Measurements from ENCODE around the gene SEMA3A.
"Not testable (repeated sequence)": the region's sequence is repeated elsewhere in the genome, so short reads cannot be mapped to it uniquely, and the experiment has no call there.

SEMA3A gene

DNA sequence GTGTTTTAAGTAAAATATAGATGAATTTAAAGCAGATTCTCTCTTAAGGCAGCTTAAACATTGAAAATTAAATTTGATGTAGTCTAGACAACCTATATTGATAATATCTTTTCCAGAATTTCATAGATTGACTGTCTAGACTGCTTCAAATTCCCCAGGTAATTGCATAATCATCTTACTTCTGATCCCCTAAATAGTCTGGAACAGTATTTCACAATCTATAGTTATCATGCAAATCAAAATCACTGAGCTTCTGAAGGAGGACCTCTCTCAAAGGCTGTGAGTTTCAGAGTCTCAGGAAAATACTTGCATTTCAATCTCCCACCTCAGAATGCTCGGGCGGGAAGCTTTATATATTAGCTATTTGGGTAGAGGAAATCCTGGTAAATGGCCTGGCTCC, 87.3 kb downstream of the SEMA3A start:
- no peak for DNase-seq

DNA sequence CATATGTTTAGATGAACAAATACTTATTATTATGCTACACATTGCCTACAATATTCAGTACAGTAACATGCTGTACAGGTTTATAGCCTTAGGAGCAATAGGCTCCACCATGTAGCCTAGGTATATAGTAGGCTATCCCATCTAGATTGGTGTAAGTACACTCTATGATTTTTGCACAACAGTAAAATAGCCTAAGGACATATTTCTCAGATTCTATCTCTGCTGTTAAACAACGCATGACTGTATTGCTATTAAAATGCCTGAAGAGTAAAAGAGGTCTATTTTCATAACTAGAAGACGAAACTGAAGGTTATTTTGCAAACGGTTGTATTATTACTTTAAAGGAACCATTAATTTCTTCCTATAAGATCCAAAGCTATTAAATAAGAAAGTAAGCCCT, 88.3 kb downstream of the SEMA3A start:
- no peak for DNase-seq

DNA sequence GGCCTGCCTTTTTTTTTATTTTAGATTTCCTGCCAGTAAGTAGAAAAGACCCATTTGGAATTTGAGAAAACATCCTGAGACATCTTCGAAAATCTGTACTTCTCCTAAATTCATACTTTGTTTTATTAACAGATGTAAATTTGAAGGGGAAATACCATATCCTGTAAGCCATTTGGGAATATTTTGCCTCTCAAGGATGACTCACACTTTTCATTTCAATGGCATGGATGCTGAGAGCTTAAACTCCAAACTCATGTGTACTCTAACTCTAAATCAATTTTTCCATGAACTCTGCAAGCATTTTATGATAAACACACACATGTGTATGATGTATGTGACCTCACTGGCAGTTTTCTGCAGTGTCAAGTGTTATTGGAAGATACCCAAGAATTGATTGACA, 89.0 kb downstream of the SEMA3A start:
- DNase-seq: no peak

DNA sequence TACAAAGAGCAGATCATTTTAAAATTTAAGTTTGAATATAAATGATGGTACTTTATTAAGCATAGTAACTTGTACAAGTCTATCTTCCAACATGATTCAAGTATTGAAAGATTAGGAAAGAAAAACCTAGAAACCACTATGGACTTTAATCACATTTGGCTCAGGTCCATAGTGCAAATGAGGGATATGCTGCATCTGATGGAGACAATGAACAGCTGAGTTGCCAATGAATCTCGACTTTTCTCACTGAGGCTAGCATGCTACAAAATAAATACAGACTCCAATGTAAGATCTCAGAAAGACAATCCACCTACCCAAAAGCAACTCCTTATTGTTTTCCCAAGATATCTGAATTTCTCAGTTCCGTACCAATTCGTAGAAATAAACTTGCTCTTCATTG, 89.8 kb downstream of the SEMA3A start:
- no peak for DNase-seq

DNA sequence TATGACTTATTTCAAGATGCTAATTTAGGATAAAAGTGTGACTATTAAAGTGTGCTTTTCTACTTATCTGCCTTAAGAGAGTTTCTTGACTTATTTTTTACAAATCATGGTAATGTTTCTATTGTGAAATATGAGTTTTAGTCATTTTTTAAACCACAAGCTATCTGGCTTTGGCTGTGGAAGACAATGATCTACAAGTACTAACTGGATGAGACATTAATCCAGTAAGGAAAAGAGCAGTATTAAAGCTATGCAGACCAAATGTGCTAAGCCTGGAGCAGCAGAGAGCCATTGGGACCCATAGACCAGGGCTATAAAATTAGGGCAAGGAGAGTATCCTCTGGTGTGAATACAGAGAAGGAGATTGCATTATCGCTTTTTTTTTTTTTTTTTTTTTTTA, 92.4 kb downstream of the SEMA3A start:
- no peak for DNase-seq

DNA sequence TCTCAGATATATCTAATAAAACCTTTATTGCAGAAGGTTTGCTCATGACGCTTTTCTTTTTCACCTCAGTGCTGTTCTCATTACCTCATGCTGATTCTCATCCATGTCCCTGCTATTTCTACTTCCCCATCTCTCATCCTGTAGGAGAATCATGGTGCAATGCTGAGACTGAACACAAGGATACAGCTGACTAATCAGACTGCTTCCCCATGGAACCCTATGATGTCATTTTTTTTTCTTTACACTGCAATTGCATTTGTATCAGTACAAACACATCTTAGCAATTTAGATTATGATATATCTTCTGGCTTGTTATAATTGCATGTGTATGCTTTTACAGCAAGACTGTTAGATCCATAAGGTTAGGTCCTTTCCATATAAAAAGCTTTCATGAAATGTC, 93.7 kb downstream of the SEMA3A start:
- no peak for DNase-seq

DNA sequence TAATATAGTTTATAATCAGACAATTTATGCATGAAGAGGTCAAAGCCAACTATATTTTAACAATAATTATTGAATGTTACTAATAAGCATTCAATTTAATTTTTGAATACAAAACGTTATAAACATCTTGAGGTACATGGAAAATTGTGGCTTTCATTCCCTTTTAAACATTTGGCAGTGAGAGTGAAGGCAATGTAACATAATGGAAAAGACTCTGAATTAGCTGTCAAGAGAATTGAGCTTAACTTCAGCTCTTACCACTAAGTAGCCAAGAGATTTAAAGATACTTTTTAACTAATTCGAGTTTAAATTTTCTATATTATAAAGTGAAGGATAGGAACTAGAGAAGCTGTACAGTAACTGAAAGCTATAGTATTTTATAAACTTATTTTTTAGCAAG, 98.6 kb downstream of the SEMA3A start:
- no peak for DNase-seq

DNA sequence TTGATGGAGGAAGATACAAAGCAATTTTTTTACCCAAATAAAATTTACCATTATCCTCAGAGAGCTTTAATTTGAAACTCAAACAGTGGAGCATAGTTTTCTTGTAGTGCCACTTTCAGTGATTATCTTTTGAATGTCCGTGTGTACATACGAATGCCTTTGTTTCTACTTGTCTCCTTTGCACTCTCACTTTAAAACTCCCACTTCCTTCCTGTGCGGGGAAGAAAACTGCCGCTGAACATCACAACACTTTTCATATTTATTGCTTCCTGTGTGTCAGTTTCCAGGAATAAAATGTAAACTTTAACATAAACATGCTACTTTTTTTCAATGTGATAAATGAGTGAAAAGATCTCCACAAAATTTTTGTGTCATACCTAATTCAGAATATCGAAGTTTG, 102.4 kb downstream of the SEMA3A start:
- DNase-seq: no peak

DNA sequence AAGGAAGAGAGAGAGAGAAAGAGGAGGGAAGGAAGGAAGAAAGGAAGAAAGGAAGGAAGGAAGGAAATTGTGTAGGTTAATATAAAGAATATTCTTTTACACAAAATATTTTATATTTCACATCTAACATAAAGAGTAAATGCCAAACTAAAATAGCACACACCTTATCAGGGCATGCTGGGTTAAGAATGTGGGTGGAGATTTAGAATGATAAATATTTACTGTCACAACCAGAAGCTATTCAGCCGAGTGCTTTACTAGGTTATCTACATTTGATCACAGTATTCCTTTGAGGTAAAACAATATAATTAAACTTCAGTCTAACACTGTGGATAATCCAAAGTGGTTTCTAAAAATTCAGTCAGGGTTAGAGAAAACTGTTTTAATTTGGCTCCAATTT, 103.3 kb downstream of the SEMA3A start:
- no peak for DNase-seq

DNA sequence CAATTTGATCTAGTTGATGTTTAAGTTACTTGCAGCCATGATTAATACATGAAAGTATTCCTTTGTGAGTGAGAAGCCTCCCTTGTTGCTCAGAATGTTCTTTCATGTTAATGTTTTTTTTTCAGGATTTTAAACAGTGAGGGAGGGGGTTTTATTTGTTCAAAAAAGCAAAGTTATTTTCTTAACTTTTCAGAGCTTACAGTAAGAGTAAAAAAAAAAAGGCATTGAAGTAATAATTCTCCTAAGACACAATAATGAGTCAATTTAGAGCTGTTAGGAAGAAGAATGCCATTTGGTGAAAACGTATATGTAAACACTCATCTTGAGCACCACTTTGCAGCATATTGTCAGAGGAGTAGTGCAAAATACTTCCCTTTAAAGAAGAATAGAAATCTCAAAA, 105.8 kb downstream of the SEMA3A start:
- no peak for DNase-seq

DNA sequence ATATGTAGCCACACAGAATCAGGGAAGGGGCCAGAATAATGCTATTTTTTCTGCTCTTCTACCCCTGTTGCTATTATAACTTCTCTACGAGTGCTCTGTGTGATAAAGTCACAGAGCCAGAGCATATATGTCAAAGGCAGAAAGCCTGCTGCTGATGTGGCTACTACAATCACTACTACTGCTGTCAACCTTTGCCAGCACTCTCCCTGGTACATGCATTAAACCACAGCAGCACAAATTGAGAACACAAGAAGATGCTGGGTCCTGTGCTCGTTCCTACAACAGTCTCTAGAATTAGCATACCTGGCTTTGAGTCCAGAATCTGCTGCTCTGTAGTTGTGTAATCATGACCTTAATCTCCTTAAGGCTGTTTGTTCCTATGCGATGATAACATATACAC, 108.6 kb downstream of the SEMA3A start:
- no peak for DNase-seq

DNA sequence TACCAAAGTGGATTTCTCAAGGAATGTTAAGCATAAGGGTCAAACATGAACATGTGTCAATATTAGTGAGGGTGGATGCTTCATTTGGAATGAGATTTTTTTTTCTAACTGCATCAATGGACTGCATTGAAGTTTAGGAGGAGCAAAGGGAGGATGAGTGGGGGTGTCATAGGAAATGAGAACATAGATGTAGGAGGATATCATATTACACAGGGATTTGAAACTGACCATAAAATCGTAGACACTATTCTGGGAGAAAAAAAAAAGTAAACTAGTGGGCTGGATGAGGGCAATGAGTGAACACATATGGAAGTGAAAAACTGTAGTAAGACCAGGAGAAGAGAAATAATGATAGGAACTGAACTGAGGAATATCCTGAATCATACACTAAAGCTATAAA, 109.4 kb downstream of the SEMA3A start:
- no peak for DNase-seq

DNA sequence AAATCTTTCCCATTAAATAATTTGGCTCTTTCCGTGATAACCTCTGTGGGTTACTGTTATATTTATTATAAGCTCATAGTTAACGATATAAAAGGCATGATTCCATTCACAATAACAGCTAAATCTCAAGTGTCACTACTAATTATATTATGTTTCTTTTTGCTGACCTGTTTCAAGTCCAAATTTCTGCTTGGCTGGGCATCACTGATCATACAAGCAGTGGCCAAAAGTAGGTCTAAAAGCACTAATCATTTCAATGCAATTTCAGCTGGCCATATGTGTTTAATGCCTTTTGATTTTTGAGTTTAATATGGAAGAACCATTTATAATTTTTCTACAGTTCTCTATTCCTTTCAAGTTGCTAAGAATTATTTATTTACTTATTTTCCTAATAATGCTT, 110.7 kb downstream of the SEMA3A start:
- DNase-seq: no peak

DNA sequence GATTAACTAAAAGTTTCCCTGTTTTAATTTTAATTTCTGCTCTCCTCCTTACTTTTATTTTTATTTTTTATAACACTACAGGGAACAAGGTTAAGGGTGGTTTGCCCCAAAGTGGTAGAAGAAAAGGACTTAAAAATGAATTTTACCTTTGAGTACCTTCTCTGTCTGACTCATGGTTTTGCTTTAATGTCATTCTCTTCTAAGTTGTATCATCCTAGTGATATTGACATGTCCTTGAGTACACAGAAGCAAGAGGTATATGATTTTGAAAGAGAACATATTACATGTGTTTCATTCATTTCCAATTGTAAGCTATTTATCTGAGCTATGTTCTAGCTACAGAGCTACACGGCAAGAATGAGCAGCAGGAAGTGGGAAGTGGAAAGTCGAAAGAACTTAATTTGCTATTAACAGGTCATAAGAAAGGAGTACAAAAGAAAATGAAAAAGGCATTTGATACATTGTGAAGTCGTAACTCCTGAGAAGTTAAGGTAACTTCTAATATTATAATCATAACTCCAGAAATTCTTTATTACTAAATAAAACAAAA, 112.5 kb downstream of the SEMA3A start:
- no peak for DNase-seq

DNA sequence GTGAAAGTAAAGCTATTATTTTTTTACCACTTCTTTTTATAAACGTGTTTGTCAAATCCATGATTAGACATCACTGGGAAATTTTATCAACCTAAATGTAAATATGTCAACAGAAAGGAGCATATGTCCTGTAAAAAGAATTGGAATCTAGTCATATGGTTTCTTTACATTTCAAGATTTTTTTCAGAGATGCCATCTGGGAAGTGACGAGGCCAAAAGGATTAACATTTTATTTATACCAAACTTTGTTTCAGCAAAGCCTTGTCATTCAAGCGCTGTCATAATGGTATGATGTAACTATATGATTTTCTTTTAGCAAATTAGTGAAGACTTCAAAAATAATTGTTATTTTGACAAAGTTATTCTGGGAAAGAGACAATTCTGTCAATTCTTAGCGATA, 117.3 kb downstream of the SEMA3A start:
- no peak for DNase-seq

DNA sequence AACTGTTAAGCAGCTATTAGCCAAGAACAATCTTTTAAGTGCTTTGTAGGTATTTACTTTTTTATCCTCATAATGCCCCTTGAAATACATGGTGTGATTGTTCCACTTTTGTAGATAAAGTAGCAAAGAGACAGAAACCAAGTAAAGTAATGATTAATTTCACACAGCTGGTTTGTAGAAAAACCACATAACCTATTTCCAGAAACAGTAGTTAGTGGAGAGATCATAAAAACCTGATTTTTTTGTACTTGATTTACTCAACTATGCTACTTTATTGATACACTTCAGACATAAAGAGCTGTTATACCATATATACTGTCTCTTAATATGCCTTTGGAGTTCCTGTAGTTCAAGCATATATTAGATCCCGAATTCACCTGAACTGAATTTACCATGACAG, 118.4 kb downstream of the SEMA3A start:
- no peak for DNase-seq

DNA sequence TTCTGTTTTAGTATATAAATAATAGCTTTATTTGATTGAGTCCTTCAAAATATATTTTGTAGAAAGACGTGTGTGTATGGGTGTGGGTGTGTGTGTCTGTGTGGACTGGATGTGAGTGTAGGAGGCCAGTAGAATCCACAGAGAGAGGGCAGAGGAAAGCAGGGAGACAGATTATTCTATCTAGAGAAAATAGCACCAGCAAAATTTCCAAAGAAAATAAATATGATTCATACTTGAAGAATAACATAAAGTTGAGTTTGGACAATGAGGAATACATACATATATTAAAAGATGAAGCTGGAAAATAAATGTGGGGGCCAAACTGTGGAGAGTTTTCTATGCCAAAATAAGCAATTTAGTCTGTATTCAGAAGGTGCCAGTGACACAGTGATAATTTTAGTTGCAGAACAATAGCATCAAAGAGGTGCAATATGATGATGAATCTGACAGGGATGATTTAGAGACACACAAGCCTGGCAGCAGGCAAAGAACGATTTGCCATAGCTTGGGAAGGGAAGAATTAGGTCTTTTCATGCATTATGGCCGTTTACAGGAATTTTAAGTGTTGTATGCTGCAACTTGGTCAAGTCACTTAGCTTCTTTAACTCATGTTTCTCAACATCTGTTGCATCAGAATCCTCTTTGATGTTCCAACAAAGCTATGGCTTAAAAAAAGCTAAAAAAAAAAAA, 121.3 kb downstream of the SEMA3A start:
- no peak for DNase-seq

DNA sequence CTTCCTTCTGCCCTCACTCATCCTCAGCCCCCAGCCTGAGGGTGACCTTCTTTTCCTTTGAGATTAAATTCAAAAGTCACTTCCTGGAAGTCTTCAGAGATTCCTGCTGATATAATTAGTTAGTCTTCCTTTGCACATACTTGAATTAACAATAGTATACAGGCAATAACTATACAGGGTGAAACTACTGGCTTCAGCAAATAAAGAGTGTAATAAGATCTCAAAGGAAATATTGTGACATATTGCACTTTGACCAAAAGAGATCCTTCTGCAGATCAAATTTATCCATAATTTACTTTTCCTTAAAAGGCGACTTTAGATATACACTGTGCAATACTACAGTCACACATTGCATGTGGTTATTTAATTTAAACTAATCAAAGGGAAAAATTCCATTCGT, 123.8 kb downstream of the SEMA3A start:
- DNase-seq: no peak

DNA sequence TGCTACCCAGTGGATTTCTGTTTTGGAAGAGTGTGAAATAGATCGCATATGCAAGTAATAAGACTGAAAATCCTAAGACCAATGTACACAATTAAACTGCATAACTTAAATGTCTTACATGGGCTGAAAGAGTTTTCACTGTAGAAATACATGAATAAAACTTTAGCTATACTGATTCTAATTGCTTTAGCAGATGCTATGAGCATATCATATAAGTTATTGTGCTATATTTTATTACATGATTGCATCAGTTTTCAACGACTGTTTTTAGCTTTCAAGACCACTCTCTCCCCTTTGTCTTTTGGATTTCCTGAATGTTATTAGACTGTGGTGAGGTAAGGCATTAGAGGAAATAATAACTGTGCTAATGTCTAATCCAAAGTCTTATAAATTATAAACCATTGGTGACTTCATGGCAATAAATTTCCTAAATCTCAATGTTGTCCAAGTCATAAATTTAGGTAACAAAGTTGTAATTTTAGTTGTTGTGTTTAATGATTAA, 124.5 kb downstream of the SEMA3A start:
- no peak for DNase-seq

DNA sequence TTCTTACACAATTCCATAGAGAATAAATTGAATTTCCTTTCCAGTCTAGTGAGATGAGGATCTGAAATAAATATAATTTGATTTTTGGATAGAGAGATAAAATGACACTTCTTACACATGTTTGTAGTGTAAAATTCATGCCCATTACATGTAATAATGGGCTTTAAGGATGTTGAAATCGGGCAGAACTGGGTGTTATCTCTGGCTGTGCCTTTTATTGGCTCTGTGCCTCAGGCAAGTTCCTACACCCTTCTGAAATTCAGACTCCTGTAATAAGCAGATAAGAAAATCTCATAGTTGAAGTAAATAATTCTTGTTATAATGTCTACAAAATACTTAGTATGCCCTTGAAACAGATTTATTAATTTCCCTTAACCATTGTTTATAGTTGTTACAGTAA, 125.6 kb downstream of the SEMA3A start:
- DNase-seq: no peak

DNA sequence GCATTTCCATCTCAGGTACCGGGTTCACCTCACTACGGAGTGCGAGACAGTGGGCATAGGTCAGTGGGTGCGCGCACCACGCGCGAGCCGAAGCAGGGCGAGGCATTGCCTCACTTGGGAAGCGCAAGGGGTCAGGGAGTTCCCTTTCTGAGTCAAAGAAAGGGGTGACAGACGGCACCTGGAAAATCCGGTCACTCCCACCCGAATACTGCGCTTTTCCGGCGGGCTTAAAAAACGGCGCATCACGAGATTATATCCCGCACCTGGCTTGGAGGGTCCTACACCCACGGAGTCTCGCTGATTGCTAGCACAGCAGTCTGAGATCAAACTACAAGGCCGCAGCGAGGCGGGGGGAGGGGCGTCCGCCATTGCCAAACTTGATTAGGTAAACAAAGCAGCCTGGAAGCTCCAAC, 132.1 kb downstream of the SEMA3A start:
- not testable (repeated sequence) for DNase-seq

DNA sequence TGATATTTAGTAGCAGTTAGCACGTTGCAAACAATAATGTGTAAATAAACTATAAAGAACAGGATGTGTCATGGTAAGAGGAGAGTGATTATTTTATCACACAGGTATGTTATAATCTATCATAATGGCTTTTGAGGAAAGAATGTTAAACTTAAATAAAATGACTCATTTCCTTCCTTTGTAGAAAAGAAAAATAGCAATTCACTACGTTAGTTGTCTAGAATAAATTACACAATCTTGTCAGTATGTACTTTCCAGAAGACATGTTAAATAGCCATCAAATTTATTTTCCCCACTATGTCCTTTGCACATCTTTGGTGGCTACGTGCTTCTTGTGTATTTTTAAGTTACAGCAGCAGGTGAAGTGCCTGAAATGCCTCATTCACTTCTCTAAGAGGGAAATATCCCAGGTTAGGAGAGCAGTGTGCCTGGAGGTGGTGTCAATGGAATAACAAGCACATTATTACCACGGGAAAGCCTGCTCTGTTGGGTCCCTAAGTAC, 133.8 kb downstream of the SEMA3A start:
- DNase-seq: no peak

DNA sequence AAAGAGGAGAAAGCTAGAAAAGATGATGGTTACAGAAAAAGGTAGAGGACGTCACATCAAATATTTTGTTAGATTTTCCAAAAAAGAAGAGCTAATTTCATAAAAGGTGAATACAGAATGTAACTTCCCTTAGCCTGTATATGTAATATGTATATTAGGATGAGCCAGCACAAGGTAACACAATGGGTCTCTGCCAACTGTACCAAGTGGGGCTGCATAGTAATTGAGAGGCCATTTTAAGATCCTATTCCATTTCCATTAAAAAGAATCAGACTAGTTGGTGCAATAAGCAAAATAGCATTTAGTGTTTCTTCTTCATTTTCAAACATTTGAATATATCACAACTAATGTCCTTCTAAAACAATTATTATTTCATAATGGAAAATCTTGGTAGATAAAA, 134.6 kb downstream of the SEMA3A start:
- no peak for DNase-seq

DNA sequence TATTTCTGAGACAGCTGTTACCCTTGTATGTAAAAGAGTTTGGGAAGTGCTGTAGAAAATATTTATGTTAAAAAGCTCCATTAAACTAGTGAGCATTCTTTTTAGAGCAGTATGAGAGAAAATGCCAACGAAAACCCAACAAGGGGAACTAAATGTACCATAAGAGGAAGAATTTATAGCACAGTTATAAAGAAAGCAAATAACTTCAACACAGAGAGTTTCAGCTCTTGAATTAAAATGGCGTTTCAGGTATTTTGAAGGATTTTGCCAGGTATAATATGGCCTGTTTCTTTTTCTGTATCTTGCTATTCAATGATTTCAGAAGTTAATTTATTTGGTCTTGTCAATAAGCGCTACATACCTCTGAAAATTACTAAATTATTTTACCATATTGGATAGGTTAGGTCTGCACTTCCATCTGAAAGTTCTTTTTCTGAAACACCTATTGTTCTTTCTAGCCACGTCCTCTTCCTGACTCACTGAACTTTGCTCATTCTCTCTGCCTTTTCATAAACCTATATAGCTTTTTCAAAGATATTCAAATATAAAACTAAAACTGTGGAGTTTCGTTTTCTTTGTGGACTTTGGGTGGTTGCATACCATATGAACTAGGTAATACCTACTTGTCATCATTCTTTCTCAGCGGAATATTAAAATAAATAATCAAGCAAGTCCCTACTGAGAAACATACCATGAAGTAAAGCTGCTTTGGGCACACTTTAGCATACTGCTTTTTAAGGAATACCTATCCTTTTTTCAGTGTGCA, 136.1 kb downstream of the SEMA3A start:
- DNase-seq: no peak
